Endodermal cell (in vitro differentiated cells): ENCODE data around the gene POU5F1. TPM values are rescaled to one million over a fixed set of nuclear protein-coding genes. Genes with fewer than 3 reads are reported as not detected.

Source experiments
- DNase-seq: peaks from one replicate; pipeline ENCODE4 v3.0.0-alpha.2; 2017
- H3K27ac ChIP-seq: 2 replicates; pipeline ENCODE4 v1.5.1; 2013; ENCODE audit warnings: mild to moderate bottlenecking, low read depth, low read length, moderate library complexity
- H3K27me3 ChIP-seq: 2 replicates; pipeline ENCODE4 v1.6.1; 2013; ENCODE audit warnings: mild to moderate bottlenecking, low read length, moderate library complexity; ENCODE audit not compliant: insufficient read depth, control insufficient read depth, poor library complexity, severe bottlenecking
- H3K36me3 ChIP-seq: 2 replicates; pipeline ENCODE4 v1.7.0; 2013; ENCODE audit warnings: mild to moderate bottlenecking, low read length, moderate library complexity; ENCODE audit not compliant: control insufficient read depth, insufficient read depth
- H3K4me1 ChIP-seq: one replicate; pipeline ENCODE4 v1.7.0; 2013; ENCODE audit warnings: low read length; ENCODE audit not compliant: control insufficient read depth, insufficient read depth
- H3K4me3 ChIP-seq: 2 replicates; pipeline ENCODE4 v1.5.1; 2013; ENCODE audit warnings: mild to moderate bottlenecking, low read length, moderate library complexity
- H3K9ac ChIP-seq: 2 replicates; pipeline ENCODE4 v1.6.1; 2013; ENCODE audit warnings: mild to moderate bottlenecking, low read length, moderate library complexity; ENCODE audit not compliant: poor library complexity, severe bottlenecking; ENCODE audit errors: extremely low read depth
- H3K9me3 ChIP-seq: 2 replicates; pipeline ENCODE4 v1.6.1; 2013; ENCODE audit warnings: mild to moderate bottlenecking, low read length, moderate library complexity; ENCODE audit not compliant: control insufficient read depth
- H3K27ac Mint-ChIP-seq: 2 replicates; pipeline ENCODE4 v1.8.0; 2020; ENCODE audit warnings: mixed read lengths
- H3K27me3 Mint-ChIP-seq: 2 replicates; pipeline ENCODE4 v1.8.0; 2021; ENCODE audit warnings: mild to moderate bottlenecking, mixed read lengths; ENCODE audit not compliant: insufficient read depth
- H3K36me3 Mint-ChIP-seq: 2 replicates; pipeline ENCODE4 v1.8.0; 2020; ENCODE audit warnings: low read depth, mixed read lengths
- H3K4me1 Mint-ChIP-seq: 2 replicates; pipeline ENCODE4 v1.8.0; 2020; ENCODE audit warnings: mixed read lengths
- H3K4me3 Mint-ChIP-seq: 2 replicates; pipeline ENCODE4 v1.8.0; 2020; ENCODE audit warnings: mild to moderate bottlenecking, moderate library complexity, mixed read lengths
- H3K9me3 Mint-ChIP-seq: 2 replicates; pipeline ENCODE4 v1.8.0; 2020; ENCODE audit warnings: mild to moderate bottlenecking, mixed read lengths
- CTCF ChIP-seq: fragments of 200-600 bp; sonication (generic); conservative IDR thresholded peaks from 2 replicates; pipeline ENCODE4 v1.5.0; 2021; ENCODE audit warnings: antibody characterized with exemption, mild to moderate bottlenecking
- WGBS, 2 experiments: methylation state at CpG; one replicate each; pipeline versions ENCODE4 v1.1.5 to v1.1.7; 2013; ENCODE audit warnings: missing lambda C conversion rate in 2 of 2, mixed read lengths in 1 of 2; ENCODE audit not compliant: insufficient coverage in 1 of 2, insufficient read length in 1 of 2; 5-methylcytosine and 5-hydroxymethylcytosine counted together
- total RNA-seq, 2 donors: library from RNA; stranded (reverse); fragmentation: NEBNext Ultra II Directional in 1 of 2; extraction: Animal tissue kit (Norgen Biotek cat#: 25700) in 1 of 2; gene quantifications; 2 replicates in 1 of 2; 3 replicates in 1 of 2; pipeline ENCODE4 v1.2.1, GENCODE V29; 2021

Gene POU5F1
- total RNA-seq, 2 donors from 2014 or later: 106 to 687 TPM

DNA sequence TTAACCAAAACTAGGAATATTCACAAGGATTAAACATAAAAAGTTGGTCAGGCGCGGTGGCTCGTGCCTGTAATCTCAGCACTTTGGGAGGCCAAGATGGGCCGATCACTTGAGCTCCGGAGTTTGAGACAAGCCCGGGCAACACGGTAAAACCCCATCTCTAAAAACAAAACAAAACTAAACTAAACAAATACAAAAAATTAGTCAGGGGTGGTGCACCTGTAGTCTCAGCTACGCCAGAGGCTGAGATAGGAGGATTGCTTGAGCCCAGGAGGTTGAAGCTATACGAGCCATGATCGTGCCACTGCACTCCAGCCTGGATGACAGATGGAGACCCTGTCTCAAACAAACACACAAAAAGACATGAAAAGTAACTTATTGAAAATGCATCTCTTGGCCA, 34.8 kb downstream of the POU5F1 start:
- Histone ChIP-seq H3K4me1 (no peaks in the 10 kb centered on the region), H3K27ac (no peak overlapping the region), H3K27me3 (no peaks in the 10 kb centered on the region), H3K9me3 (no peaks in the 10 kb centered on the region), H3K36me3 (no peaks in the 10 kb centered on the region), H3K9ac (no peak overlapping the region), H3K4me3 (no peak overlapping the region)
- no peak for DNase-seq
- H3K36me3 Mint-ChIP-seq: no peaks in the 10 kb centered on the region
- H3K9me3 Mint-ChIP-seq: no peaks in the 10 kb centered on the region
- no peak overlapping the region for H3K27ac Mint-ChIP-seq
- H3K27me3 Mint-ChIP-seq: peaks cover 7% of the 10 kb centered on the region
- H3K4me3 Mint-ChIP-seq: no peak overlapping the region
- 89 to 94% methylated on average over 10 of the region's 10 CpGs for WGBS, 2 experiments
- H3K4me1 Mint-ChIP-seq: peaks cover 15% of the 10 kb centered on the region
- TF ChIP-seq CTCF: no peak

- Histone ChIP-seq H3K9me3 (no peaks in the 10 kb centered on the region), H3K9ac (no peak overlapping the region), H3K27me3 (no peaks in the 10 kb centered on the region), H3K4me3 (no peak overlapping the region), H3K27ac (no peak overlapping the region), H3K4me1 (peaks cover 11% of the 10 kb centered on the region), H3K36me3 (no peaks in the 10 kb centered on the region)
- WGBS, 2 experiments: 80 to 83% methylated on average over 5 to 6 of the region's 6 CpGs
- Mint-ChIP-seq H3K4me1 (peaks cover 30% of the 10 kb centered on the region), H3K9me3 (no peaks in the 10 kb centered on the region), H3K27ac (no peak overlapping the region), H3K4me3 (no peak overlapping the region), H3K27me3 (peaks cover 2% of the 10 kb centered on the region), H3K36me3 (no peaks in the 10 kb centered on the region)
- TF ChIP-seq CTCF: no peak
- DNase-seq: no peak
These were observed 37.7 kb downstream of the POU5F1 start for GRCh38 chr6:31132806-31133205.

DNA sequence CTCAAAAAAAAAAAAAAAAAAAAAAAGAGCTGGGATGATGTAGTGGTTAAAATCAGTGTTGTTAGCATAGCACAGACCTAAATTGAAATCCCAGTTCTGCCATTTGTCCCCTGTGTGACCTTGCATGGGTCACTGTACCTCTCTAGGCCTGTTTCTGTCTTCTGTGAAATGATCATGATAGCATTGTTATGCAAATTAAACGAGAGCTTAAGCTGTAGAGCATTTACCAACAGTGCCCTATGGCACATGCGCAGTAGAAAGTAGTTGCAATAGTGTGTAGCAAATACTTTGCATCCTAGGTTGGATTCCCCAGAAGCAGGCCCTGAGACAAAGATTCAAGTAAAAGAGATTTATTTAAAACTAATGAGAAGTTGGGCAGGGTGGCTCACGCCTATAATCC, 38.9 kb downstream of the POU5F1 start:
- no peak for TF ChIP-seq CTCF
- no peak for DNase-seq
- Mint-ChIP-seq H3K9me3 (no peaks in the 10 kb centered on the region), H3K27me3 (no peaks in the 10 kb centered on the region), H3K4me1 (peaks cover 36% of the 10 kb centered on the region), H3K36me3 (no peaks in the 10 kb centered on the region), H3K4me3 (no peak overlapping the region), H3K27ac (no peak overlapping the region)
- Histone ChIP-seq H3K9ac (no peak overlapping the region), H3K36me3 (no peaks in the 10 kb centered on the region), H3K9me3 (no peaks in the 10 kb centered on the region), H3K27ac (no peak overlapping the region), H3K27me3 (no peaks in the 10 kb centered on the region), H3K4me3 (no peak overlapping the region), H3K4me1 (peaks cover 19% of the 10 kb centered on the region)
- 82 to 89% methylated on average over 3 of the region's 3 CpGs for WGBS, 2 experiments
